Stimulated activated CD8-positive, alpha-beta memory T cell treated with anti-CD3 and anti-CD28 coated beads, Interleukin-12 subunit alpha, Interleukin-12 subunit beta, amount 100 ng/mL, for 1 hour (primary cell): ENCODE measurements around the gene FFAR4.

Experiments
- DNase-seq: peaks from one replicate; pipeline ENCODE4 v3.0.0-alpha.2; 2020; ENCODE audit warnings: low read depth

FFAR4 gene

DNA sequence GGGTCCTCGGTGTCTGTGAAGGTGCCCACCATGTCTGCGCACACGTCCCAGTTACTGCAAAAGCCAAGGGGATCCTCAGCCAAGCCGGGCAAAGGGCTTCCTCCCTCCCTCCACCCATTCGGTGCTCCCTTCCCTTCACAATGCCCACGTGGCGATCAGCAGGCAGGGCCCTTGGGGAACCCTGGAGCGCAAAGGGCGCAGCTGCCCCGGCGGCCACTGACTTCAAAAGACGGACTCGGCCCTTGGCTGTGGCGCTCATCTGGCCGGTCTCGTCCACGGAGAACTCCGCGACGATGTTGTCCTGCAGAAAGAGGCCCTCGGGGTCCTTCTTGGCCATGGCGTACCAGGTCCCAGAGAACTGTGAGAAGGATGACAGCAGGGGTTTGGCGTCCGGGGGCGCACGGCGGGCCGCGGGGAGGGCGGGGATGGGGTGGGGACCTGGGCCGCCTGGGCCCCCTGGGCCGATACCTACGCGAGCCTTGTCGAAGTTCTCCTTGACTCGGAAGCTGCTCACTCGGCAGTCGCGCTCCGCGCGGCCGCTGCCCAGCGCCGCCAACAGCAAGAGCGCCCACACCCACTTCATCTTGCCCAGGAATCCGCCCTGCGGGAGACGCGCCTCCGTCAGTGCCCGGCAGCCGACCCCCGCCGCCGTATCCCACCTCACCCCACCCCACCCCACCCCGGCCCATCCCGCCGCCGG, 34.1 kb downstream of the FFAR4 start:
- no peak for DNase-seq

DNA sequence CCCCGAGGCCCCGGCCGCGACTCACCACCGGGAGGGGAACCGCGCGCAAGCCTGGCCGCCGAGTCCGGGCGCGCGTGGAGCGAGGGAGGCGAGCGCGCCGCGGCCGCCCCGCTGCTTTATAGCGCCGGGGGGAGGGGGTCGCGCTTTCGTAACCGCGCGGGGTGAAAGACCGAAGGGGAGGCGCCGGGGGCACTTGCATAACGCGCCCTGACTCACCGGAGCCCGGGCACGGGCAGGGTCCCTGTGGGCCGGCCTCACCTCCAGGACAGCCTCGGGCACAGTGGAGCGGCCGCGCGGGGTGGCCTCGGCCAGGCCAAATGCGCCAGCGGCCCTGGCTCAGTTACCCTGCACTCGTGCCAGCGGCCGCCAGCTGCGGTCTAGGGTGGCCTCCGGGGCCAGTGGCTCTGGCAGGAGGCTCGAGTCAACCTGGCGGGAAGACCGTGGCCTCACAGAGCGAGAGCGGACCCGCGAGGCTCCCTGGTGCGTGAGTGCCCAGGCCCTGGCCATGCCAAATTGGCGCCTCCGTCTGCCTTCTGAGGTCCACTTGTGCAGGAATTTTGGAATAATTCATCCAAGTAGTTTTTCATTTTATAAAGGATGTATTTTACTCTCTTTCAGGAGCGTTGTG, 34.8 kb downstream of the FFAR4 start, which contains the start of gene RBP4:
Gene RBP4 (minus strand): TSS at position 90 of the 628 bp plus-strand sequence. CDS start 207 bp downstream, outside the sequence.
- no peak for DNase-seq

DNA sequence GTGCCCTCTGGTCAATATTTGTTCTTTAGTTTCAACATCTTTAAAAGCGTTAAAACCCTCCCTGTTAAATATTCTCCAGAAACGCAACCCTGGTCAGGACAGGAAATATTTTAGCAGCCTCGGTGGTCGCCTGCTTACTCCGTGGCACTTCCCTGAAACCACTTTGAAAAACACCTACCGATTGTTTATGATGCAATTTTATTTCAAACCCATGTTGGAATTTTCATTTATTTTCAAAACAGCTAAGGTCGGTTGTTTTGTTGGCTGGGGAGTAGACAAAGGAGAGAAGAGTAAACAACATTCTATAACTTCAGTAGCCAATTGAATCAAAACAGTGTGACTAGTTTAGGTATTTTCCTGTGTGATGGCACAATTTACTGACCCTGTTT, 35.3 kb downstream of the FFAR4 start:
- DNase-seq = no peak

- DNase-seq = no peak
These were observed 36.6 kb downstream of the FFAR4 start for GRCh38 chr10:93603023-93603422.

- DNase-seq = no peak
These were observed 37.7 kb downstream of the FFAR4 start for GRCh38 chr10:93604146-93604545.

DNA sequence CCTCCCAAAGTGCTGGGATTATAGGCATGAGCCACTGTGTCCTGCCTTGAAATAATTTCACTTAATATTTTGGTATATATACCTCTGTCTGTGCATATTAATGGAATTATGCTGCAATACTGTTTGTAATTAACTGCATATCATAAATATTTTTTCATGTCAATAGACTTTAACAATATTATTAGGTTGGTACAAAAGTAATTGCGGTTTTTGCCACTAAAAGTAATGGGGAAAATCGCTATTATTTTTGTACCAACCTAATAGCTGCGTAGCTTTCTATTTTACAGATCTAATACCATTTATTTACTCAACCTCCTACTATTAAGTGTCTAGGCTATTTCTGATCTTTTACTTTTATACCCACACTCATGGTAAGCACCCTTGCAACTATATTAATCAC, 42.0 kb downstream of the FFAR4 start:
- no peak for DNase-seq

DNA sequence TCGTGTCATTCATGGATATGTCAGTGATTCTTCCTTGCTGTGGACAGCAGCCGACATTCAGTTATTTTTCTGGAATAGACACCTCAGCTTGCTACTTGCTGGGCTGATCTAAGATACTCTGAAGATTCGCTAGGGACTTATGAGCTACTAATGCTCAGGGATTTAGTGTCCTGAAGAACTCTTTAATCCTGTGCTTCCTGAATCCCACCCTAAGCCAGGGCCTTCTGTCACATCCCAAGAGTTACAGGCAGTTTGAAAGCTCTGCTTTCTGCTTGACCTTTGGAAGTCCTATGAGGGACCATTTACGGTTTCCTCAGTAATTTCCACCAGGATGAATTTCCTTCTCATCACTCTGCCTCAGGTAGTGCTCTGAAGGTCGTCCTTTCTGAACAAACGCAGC, 45.8 kb downstream of the FFAR4 start, which contains the start of gene PDE6C:
Gene PDE6C (plus strand): TSS at position 227 of the 400 bp plus-strand sequence. CDS start 189 bp downstream, outside the sequence.
- no peak for DNase-seq

DNA sequence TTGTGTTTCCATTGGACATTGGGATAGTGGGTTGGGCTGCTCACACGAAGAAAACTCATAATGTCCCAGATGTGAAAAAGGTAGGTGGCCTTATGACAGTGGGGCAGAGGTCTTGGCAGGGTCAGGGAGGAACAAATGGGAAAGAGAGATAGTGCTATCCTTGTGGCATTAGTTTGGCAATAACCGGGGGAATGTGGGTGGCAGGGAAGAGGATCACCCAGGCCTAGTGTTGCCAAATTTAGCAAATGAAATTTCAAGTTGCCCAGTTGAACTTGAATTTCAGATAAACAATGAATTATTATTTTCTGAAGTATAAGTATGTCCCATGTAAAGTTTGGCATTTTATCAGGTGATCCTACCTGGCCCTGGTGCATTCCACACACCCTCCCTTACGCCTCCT, 46.7 kb downstream of the FFAR4 start:
- no peak for DNase-seq

- DNase-seq = no peak
These were observed 47.8 kb downstream of the FFAR4 start for GRCh38 chr10:93614101-93614825.

GRCh38 chr10:93615576-93616235, 49.2 kb downstream of the FFAR4 start:
- no peak for DNase-seq

- DNase-seq = no peak
These were observed 54.5 kb downstream of the FFAR4 start for GRCh38 chr10:93620925-93621324.

DNA sequence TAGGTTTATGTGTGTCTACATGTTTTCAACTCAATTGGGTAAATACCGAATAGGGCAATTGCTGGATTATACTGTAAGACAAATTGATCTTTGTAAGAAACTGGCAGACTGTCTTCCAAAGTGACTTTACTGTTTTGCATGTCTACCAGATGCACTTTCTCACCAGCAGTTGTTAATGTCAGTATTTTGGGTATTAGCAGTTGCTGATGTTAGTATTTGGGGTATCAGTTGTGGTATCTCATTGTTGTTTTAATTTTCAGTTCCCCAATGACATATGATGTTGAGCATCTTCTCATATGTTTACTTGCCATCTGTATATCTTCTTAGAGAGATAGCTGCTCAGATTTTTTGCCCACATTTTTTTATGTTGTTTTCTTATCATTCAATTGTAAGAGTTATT, 56.5 kb downstream of the FFAR4 start:
- no peak for DNase-seq

- no peak for DNase-seq
These were observed 62.4 kb downstream of the FFAR4 start for GRCh38 chr10:93628858-93629257.

GRCh38 chr10:93629647-93630305, 63.3 kb downstream of the FFAR4 start:
- no peak for DNase-seq

GRCh38 chr10:93630625-93631557, 64.4 kb downstream of the FFAR4 start:
- no peak for DNase-seq
